Vagina (tissue), 2 donors: ENCODE measurements around the gene MADD.

Source experiments
- CTCF ChIP-seq, 3 experiments: fragments of 450-650 bp in 2 of 3; fragments of 200-600 bp in 1 of 3; sonication (generic) in 1 of 3; IDR thresholded peaks; one replicate each; pipeline ENCODE4 v1.5.1; 2017 to 2019; ENCODE audit warnings: antibody characterized with exemption in 3 of 3, mild to moderate bottlenecking in 2 of 3, moderate library complexity in 2 of 3
- POLR2A ChIP-seq, 2 donors: fragments of 450-650 bp; IDR thresholded peaks; one replicate each; pipeline ENCODE4 v1.6.1; 2017; ENCODE audit warnings: antibody characterized with exemption in 2 of 2, mild to moderate bottlenecking in 2 of 2, moderate library complexity in 2 of 2

- TF ChIP-seq CTCF (IDR thresholded peaks at IDR 0.05): no peak
- TF ChIP-seq POLR2A (IDR thresholded peaks at IDR 0.05): no peak
Observed at GRCh38 chr11:47378010-47378835, 108.3 kb downstream of the MADD start, which contains the start of gene SPI1.
